ENCODE data around the gene LRP1B. TPM values are rescaled to one million over a fixed set of nuclear protein-coding genes. Genes with fewer than 3 reads are reported as not detected.
A peak's percentile ranks its signal among the peaks of the same experiment; 100 is the strongest.

Gene LRP1B
- total and polyA plus RNA-seq, 2 of the 8 experiments (the other 6 are each of a cell fraction or from before 2014, with no cell fraction given) = 0.03 TPM; not detected in 1

- H4K8ac ChIP-seq (ENCODE audit: extremely low read depth, insufficient read depth, low read length) = no peak overlapping the region
- no peak overlapping the region for H2AFZ ChIP-seq (ENCODE audit: low read length)
- H3K9me3 ChIP-seq (ENCODE audit: insufficient read depth in 2 of 2, low read depth in 1 of 2, low read length in 1 of 2) = no peaks in the 10 kb centered on the region
- H3K56ac ChIP-seq (replicated peaks; ENCODE audit: insufficient read length, low read depth, low read length) = no peak overlapping the region
- H3K14ac ChIP-seq (ENCODE audit: insufficient read length) = no peak overlapping the region
- H3K4ac ChIP-seq (replicated peaks; ENCODE audit: insufficient read length, low read depth, low read length) = no peak overlapping the region
- H3K27me3 ChIP-seq (replicated peaks in 1 of 4; ENCODE audit: control insufficient read depth in 3 of 4, extremely low read depth in 1 of 4, insufficient read depth in 3 of 4, low read length in 3 of 4) = no peaks in the 10 kb centered on the region
- POLR2A ChIA-PET (ENCODE audit: partially characterized antibody) = interaction anchor here (0.6 to 1.2 kb wide), 2 partner anchors 16 to 492 kb away, joined by 3 read pairs; no protein-coding TSS in a partner anchor
- CTCF ChIA-PET (ENCODE audit: partially characterized antibody) = interaction anchor here (0.5 to 1.7 kb wide), 19 partner anchors 8 to 700 kb away, joined by 3 to 8 read pairs (median 4); no protein-coding TSS in a partner anchor
- no peaks in the 10 kb centered on the region for H3K4me1 ChIP-seq (replicated peaks in 1 of 4; ENCODE audit: control insufficient read depth in 3 of 4, insufficient read depth in 4 of 4, low read length in 3 of 4)
- H3K79me2 ChIP-seq (ENCODE audit: control insufficient read depth in 1 of 2, insufficient read depth in 2 of 2, low read length in 2 of 2) = no peaks in the 10 kb centered on the region
- no peak overlapping the region for H2BK5ac ChIP-seq (ENCODE audit: low read depth, low read length)
- no peak overlapping the region for H3K27ac ChIP-seq (ENCODE audit: low read depth, low read length)
- no peak overlapping the region for H2BK15ac ChIP-seq (ENCODE audit: low read length)
- FAIRE-seq (peak; percentile 52), DNase-seq (ENCODE audit: low read depth in 1 of 2, low spot score in 2 of 2) (no peak)
- H2AK5ac ChIP-seq (ENCODE audit: low read depth, low read length) = no peak overlapping the region
- WGBS, 2 experiments (ENCODE audit: extremely low coverage in 1 of 2, insufficient coverage in 1 of 2, insufficient read length in 1 of 2, insufficient replicate concordance in 2 of 2, low coverage in 1 of 2, low lambda C conversion rate in 2 of 2, missing lambda C conversion rate in 1 of 2) = 21% methylated on average over 3 of the region's 3 CpGs; no CpG with 5 or more reads in 1 of the 2 experiments
- H3K79me1 ChIP-seq (ENCODE audit: low read depth, low read length) = no peaks in the 10 kb centered on the region
- no peak overlapping the region for H3K4me2 ChIP-seq (ENCODE audit: insufficient read depth in 1 of 2, low read depth in 2 of 2, low read length in 2 of 2)
- no peak overlapping the region for H3K4me3 ChIP-seq (ENCODE audit: extremely low read depth in 1 of 4, insufficient read depth in 2 of 4, low read depth in 3 of 4, low read length in 4 of 4)
- no peak overlapping the region for H3K18ac ChIP-seq (ENCODE audit: extremely low read depth, low read length)
- H4K5ac ChIP-seq (ENCODE audit: insufficient read length, low read depth, low read length) = no peak overlapping the region
- H3K36me3 ChIP-seq (ENCODE audit: control insufficient read depth in 2 of 4, insufficient read depth in 4 of 4, low read length in 3 of 4) = no peaks in the 10 kb centered on the region
- no peak overlapping the region for H2BK12ac ChIP-seq (ENCODE audit: low read depth, low read length)
- no peak for TF ChIP-seq EZH2 (IDR thresholded peaks at IDR 0.05; ENCODE audit: low read depth, low read length, severe bottlenecking)
- TF ChIP-seq EGR1 (IDR thresholded peaks at IDR 0.05; ENCODE audit: borderline replicate concordance, low read depth, low read length) = no peak
- peak in 2 of 3 experiments; percentile 42 to 65; a peak in 3 of 4 replicates for TF ChIP-seq CTCF (IDR thresholded peaks at IDR 0.05; ENCODE audit: control extremely low read depth in 1 of 3, insufficient read depth in 1 of 3, low read depth in 1 of 3, low read length in 3 of 3)
- TF ChIP-seq RAD21 (IDR thresholded peaks at IDR 0.05 in 1 of 2, conservative IDR thresholded peaks at IDR 0.05 in 1 of 2; ENCODE audit: low read depth in 2 of 2, low read length in 2 of 2) = peak; percentile 75 to 82
- TF ChIP-seq ATF2 (IDR thresholded peaks at IDR 0.05; ENCODE audit: low read length) = no peak
- no peaks in the 10 kb centered on the region for H3K23me2 ChIP-seq (ENCODE audit: low read depth, low read length)
- H4K91ac ChIP-seq (replicated peaks; ENCODE audit: insufficient read length, low read length) = no peak overlapping the region
- no peak overlapping the region for H3K23ac ChIP-seq (ENCODE audit: insufficient read length)
- H2BK20ac ChIP-seq (ENCODE audit: low read length) = no peak overlapping the region
- H3K9ac ChIP-seq (replicated peaks in 1 of 4; ENCODE audit: extremely low read depth in 1 of 4, low read depth in 3 of 4, low read length in 3 of 4) = no peak overlapping the region
- H2BK120ac ChIP-seq (replicated peaks; ENCODE audit: low read depth, low read length) = no peak overlapping the region
- H4K20me1 ChIP-seq (replicated peaks in 1 of 2; ENCODE audit: control insufficient read depth in 1 of 2, insufficient read depth in 2 of 2, low read length in 2 of 2) = no peaks in the 10 kb centered on the region
Observed at GRCh38 chr2:141554810-141555209, 576.0 kb downstream of the LRP1B start.

Measured in H1 (cell line).